ENCODE results near the gene JPH2. TPM values are rescaled to one million over a fixed set of nuclear protein-coding genes. Genes with fewer than 3 reads are reported as not detected.

Gene JPH2
- total RNA-seq, 1 experiment from 2014 or later = 0.81 TPM

DNA sequence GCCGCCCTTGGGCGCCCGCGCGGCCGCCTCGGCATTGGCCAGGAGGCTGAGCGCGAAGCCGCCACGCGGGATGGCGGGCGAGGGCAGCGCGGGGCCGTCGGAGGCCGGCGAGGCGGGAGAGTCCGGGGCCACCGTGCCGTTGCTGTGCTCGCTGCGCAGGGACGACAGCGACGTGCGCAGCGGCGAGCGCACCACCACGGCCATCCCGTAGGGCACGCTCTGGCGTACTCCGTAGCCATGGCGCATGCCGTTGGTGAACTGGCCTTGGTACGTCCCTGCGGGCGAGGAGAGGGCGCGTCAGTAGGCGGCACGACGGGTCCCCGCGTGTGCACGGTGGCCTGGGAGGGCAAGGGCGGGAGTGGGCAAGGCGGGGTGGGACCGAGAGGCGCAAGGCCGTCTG is 26.9 kb downstream of the JPH2 start (continued):
- TF ChIP-seq, protein P1, sequence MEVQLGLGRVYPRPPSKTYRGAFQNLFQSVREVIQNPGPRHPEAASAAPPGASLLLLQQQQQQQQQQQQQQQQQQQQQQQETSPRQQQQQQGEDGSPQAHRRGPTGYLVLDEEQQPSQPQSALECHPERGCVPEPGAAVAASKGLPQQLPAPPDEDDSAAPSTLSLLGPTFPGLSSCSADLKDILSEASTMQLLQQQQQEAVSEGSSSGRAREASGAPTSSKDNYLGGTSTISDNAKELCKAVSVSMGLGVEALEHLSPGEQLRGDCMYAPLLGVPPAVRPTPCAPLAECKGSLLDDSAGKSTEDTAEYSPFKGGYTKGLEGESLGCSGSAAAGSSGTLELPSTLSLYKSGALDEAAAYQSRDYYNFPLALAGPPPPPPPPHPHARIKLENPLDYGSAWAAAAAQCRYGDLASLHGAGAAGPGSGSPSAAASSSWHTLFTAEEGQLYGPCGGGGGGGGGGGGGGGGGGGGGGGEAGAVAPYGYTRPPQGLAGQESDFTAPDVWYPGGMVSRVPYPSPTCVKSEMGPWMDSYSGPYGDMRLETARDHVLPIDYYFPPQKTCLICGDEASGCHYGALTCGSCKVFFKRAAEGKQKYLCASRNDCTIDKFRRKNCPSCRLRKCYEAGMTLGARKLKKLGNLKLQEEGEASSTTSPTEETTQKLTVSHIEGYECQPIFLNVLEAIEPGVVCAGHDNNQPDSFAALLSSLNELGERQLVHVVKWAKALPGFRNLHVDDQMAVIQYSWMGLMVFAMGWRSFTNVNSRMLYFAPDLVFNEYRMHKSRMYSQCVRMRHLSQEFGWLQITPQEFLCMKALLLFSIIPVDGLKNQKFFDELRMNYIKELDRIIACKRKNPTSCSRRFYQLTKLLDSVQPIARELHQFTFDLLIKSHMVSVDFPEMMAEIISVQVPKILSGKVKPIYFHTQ (CRISPR knock-in tag; IDR thresholded peaks at IDR 0.05) = no peak
- TF ChIP-seq, protein P2, sequence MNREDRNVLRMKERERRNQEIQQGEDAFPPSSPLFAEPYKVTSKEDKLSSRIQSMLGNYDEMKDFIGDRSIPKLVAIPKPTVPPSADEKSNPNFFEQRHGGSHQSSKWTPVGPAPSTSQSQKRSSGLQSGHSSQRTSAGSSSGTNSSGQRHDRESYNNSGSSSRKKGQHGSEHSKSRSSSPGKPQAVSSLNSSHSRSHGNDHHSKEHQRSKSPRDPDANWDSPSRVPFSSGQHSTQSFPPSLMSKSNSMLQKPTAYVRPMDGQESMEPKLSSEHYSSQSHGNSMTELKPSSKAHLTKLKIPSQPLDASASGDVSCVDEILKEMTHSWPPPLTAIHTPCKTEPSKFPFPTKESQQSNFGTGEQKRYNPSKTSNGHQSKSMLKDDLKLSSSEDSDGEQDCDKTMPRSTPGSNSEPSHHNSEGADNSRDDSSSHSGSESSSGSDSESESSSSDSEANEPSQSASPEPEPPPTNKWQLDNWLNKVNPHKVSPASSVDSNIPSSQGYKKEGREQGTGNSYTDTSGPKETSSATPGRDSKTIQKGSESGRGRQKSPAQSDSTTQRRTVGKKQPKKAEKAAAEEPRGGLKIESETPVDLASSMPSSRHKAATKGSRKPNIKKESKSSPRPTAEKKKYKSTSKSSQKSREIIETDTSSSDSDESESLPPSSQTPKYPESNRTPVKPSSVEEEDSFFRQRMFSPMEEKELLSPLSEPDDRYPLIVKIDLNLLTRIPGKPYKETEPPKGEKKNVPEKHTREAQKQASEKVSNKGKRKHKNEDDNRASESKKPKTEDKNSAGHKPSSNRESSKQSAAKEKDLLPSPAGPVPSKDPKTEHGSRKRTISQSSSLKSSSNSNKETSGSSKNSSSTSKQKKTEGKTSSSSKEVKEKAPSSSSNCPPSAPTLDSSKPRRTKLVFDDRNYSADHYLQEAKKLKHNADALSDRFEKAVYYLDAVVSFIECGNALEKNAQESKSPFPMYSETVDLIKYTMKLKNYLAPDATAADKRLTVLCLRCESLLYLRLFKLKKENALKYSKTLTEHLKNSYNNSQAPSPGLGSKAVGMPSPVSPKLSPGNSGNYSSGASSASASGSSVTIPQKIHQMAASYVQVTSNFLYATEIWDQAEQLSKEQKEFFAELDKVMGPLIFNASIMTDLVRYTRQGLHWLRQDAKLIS (CRISPR knock-in tag; IDR thresholded peaks at IDR 0.05; ENCODE audit: borderline replicate concordance) = no peak
- TF ChIP-seq GTF2I (CRISPR knock-in tag; conservative IDR thresholded peaks at IDR 0.05) = no peak
- no peak for TF ChIP-seq PRRX2 (CRISPR knock-in tag; IDR thresholded peaks at IDR 0.05)

DNA sequence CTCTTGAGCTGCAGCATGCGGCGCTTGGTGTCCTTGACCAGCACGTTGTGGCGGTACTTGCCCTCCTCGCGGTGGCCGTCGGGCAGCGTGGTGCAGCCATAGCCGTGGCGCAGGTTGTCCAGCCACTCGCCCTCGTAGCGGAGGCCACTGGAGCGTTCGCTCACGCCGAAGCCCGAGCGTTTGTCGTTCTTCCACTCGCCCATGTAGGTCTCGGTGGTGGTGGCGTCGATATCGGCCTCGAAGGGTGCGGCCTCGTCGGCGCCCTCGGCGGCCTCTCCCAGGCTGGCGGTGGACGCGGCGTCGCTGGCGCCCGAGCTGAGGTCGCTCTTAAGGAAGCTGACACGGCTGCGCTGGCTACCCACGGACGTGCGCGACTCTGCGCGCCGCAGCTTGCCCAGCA is 27.3 kb downstream of the JPH2 start:
- Mint-ChIP-seq H3K4me3 (no peak overlapping the region), H3K9me3 (peaks cover 6% of the 10 kb centered on the region), H3K27me3 (ENCODE audit: low read depth) (no peaks in the 10 kb centered on the region), H3K27ac (no peak overlapping the region), H3K4me1 (peaks cover 3% of the 10 kb centered on the region; the same call in 1 of the 2 replicates), H3K36me3 (no peaks in the 10 kb centered on the region)
- ATAC-seq (no peak), DNase-seq (ENCODE audit: low spot score) (no peak)
- POLR2A ChIA-PET = no interaction called here
- CTCF ChIA-PET = interaction anchor here (1.0 to 3.0 kb wide), 2 partner anchors 31 to 50 kb away, joined by 3 to 12 read pairs; no protein-coding TSS in a partner anchor
- TF ChIP-seq ZBTB21 (CRISPR knock-in tag; IDR thresholded peaks at IDR 0.05; ENCODE audit: borderline replicate concordance) = no peak
- TF ChIP-seq, protein P3, sequence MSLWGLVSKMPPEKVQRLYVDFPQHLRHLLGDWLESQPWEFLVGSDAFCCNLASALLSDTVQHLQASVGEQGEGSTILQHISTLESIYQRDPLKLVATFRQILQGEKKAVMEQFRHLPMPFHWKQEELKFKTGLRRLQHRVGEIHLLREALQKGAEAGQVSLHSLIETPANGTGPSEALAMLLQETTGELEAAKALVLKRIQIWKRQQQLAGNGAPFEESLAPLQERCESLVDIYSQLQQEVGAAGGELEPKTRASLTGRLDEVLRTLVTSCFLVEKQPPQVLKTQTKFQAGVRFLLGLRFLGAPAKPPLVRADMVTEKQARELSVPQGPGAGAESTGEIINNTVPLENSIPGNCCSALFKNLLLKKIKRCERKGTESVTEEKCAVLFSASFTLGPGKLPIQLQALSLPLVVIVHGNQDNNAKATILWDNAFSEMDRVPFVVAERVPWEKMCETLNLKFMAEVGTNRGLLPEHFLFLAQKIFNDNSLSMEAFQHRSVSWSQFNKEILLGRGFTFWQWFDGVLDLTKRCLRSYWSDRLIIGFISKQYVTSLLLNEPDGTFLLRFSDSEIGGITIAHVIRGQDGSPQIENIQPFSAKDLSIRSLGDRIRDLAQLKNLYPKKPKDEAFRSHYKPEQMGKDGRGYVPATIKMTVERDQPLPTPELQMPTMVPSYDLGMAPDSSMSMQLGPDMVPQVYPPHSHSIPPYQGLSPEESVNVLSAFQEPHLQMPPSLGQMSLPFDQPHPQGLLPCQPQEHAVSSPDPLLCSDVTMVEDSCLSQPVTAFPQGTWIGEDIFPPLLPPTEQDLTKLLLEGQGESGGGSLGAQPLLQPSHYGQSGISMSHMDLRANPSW (CRISPR knock-in tag; conservative IDR thresholded peaks at IDR 0.05; ENCODE audit: low read depth) = no peak
- no peak for TF ChIP-seq ZNF263 (CRISPR knock-in tag; IDR thresholded peaks at IDR 0.05; ENCODE audit: low read depth)
- no peak for TF ChIP-seq NR1H2 (CRISPR knock-in tag; IDR thresholded peaks at IDR 0.05)
- TF ChIP-seq NR3C1 (CRISPR knock-in tag; conservative IDR thresholded peaks at IDR 0.05; ENCODE audit: low read depth) = no peak
- no peak for TF ChIP-seq GABPB1 (CRISPR knock-in tag; IDR thresholded peaks at IDR 0.05)

DNA sequence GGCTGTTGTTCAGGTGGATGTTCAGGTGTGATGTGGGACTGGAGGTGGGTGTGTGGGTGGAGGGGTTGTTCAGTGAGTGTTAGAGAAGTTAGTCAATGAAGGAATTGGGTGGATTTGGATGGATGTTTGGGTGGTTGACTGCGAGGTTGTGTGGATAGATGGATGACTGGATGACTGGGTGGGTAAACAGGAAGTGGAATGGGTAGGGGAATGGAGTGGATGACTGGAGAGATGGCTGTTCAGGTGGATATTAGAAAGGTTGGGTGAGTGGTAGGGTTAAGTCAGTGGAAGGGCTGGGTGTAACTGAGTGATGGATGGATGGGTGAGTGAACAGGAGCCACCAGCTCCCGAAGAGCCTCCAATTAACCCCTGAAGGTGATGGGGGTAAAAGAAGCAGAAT is 27.9 kb downstream of the JPH2 start:
- H3K9me3 Mint-ChIP-seq = peaks cover 6% of the 10 kb centered on the region
- H3K27ac Mint-ChIP-seq = no peak overlapping the region
- H3K27me3 Mint-ChIP-seq (ENCODE audit: low read depth) = no peaks in the 10 kb centered on the region
- no peaks in the 10 kb centered on the region for H3K4me1 Mint-ChIP-seq
- CTCF ChIA-PET = no interaction called here
- DNase-seq (ENCODE audit: low spot score) (no peak), ATAC-seq (no peak)
- no peak overlapping the region for H3K4me3 Mint-ChIP-seq
- POLR2A ChIA-PET = no interaction called here
- no peaks in the 10 kb centered on the region for H3K36me3 Mint-ChIP-seq
- TF ChIP-seq, protein P4, sequence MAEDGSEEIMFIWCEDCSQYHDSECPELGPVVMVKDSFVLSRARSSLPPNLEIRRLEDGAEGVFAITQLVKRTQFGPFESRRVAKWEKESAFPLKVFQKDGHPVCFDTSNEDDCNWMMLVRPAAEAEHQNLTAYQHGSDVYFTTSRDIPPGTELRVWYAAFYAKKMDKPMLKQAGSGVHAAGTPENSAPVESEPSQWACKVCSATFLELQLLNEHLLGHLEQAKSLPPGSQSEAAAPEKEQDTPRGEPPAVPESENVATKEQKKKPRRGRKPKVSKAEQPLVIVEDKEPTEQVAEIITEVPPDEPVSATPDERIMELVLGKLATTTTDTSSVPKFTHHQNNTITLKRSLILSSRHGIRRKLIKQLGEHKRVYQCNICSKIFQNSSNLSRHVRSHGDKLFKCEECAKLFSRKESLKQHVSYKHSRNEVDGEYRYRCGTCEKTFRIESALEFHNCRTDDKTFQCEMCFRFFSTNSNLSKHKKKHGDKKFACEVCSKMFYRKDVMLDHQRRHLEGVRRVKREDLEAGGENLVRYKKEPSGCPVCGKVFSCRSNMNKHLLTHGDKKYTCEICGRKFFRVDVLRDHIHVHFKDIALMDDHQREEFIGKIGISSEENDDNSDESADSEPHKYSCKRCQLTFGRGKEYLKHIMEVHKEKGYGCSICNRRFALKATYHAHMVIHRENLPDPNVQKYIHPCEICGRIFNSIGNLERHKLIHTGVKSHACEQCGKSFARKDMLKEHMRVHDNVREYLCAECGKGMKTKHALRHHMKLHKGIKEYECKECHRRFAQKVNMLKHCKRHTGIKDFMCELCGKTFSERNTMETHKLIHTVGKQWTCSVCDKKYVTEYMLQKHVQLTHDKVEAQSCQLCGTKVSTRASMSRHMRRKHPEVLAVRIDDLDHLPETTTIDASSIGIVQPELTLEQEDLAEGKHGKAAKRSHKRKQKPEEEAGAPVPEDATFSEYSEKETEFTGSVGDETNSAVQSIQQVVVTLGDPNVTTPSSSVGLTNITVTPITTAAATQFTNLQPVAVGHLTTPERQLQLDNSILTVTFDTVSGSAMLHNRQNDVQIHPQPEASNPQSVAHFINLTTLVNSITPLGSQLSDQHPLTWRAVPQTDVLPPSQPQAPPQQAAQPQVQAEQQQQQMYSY (CRISPR knock-in tag; IDR thresholded peaks at IDR 0.05) = no peak
- no peak for TF ChIP-seq ZNF671 (CRISPR knock-in tag; IDR thresholded peaks at IDR 0.05)
- no peak for TF ChIP-seq GTF2I (CRISPR knock-in tag; conservative IDR thresholded peaks at IDR 0.05)
- TF ChIP-seq, protein P2 (CRISPR knock-in tag; IDR thresholded peaks at IDR 0.05; ENCODE audit: borderline replicate concordance) = no peak
- no peak for TF ChIP-seq CREB1 (CRISPR knock-in tag; IDR thresholded peaks at IDR 0.05)
- TF ChIP-seq, protein P5, sequence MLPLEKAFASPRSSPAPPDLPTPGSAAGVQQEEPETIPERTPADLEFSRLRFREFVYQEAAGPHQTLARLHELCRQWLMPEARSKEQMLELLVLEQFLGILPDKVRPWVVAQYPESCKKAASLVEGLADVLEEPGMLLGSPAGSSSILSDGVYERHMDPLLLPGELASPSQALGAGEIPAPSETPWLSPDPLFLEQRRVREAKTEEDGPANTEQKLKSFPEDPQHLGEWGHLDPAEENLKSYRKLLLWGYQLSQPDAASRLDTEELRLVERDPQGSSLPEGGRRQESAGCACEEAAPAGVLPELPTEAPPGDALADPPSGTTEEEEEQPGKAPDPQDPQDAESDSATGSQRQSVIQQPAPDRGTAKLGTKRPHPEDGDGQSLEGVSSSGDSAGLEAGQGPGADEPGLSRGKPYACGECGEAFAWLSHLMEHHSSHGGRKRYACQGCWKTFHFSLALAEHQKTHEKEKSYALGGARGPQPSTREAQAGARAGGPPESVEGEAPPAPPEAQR (CRISPR knock-in tag; IDR thresholded peaks at IDR 0.05) = no peak

Data from WTC11 (cell line).